ENCODE data around the gene BCAS3. TPM values are rescaled to one million over a fixed set of nuclear protein-coding genes. Genes with fewer than 3 reads are reported as not detected.

BCAS3 gene
- total RNA-seq, 1 donor from 2014 or later: 44.8 TPM

DNA sequence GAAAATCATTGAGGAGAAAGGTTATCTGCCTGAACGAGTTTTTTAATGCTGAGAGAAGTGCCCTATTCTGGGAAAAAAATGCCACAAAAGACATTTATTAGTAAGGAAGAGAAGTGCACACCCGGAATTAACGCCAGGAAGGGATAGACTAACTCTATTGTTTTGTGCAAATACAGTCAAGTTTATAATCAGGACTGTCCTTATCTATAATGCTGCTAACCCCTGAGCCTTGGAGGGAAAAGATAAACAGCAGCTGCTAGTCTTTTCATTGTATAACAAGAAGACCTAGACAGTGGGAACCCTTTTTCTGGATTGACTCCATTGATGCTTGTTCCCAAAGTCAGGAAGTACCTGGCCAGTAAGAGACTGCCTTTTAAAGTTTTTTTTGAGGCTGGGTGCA, 26.5 kb downstream of the BCAS3 start:
- Mint-ChIP-seq H3K4me1 (ENCODE audit: low read depth, unreplicated experiment) (no peaks in the 10 kb centered on the region), H3K27ac (ENCODE audit: unreplicated experiment) (no peak overlapping the region), H3K36me3 (ENCODE audit: unreplicated experiment) (no peaks in the 10 kb centered on the region), H3K9me3 (ENCODE audit: unreplicated experiment) (no peaks in the 10 kb centered on the region), H3K27me3 (ENCODE audit: unreplicated experiment) (peaks cover 2% of the 10 kb centered on the region), H3K4me3 (ENCODE audit: unreplicated experiment) (no peak overlapping the region)
- TF ChIP-seq, protein P1, sequence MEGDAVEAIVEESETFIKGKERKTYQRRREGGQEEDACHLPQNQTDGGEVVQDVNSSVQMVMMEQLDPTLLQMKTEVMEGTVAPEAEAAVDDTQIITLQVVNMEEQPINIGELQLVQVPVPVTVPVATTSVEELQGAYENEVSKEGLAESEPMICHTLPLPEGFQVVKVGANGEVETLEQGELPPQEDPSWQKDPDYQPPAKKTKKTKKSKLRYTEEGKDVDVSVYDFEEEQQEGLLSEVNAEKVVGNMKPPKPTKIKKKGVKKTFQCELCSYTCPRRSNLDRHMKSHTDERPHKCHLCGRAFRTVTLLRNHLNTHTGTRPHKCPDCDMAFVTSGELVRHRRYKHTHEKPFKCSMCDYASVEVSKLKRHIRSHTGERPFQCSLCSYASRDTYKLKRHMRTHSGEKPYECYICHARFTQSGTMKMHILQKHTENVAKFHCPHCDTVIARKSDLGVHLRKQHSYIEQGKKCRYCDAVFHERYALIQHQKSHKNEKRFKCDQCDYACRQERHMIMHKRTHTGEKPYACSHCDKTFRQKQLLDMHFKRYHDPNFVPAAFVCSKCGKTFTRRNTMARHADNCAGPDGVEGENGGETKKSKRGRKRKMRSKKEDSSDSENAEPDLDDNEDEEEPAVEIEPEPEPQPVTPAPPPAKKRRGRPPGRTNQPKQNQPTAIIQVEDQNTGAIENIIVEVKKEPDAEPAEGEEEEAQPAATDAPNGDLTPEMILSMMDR (IDR thresholded peaks at IDR 0.05; ENCODE audit: partially characterized antibody, unreplicated experiment): no peak
- no peak for DNase-seq

DNA sequence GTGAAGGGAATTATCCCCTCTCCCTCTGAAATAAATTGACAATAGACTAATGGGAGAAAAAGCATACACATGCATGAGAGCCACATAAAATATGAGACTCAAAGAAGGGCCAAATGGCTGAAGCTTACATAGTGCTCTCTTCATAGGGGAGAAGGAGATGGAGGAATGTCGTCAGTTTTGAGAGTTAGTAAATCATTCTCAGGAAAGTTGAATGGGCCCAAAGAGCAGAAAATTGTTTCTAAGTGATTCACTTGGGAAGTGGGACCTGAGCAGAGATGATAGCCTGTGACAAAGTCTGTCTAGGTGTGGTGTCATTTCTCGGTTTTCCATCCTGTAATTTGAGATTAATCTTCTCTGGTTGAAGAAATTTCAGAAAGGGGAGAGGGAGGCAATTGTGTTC, 35.0 kb downstream of the BCAS3 start:
- Mint-ChIP-seq H3K36me3 (ENCODE audit: unreplicated experiment) (no peaks in the 10 kb centered on the region), H3K4me1 (ENCODE audit: low read depth, unreplicated experiment) (no peaks in the 10 kb centered on the region), H3K27ac (ENCODE audit: unreplicated experiment) (no peak overlapping the region), H3K4me3 (ENCODE audit: unreplicated experiment) (no peak overlapping the region), H3K27me3 (ENCODE audit: unreplicated experiment) (no peaks in the 10 kb centered on the region), H3K9me3 (ENCODE audit: unreplicated experiment) (no peaks in the 10 kb centered on the region)
- no peak for DNase-seq
- TF ChIP-seq, protein P1 (IDR thresholded peaks at IDR 0.05; ENCODE audit: partially characterized antibody, unreplicated experiment): no peak

DNA sequence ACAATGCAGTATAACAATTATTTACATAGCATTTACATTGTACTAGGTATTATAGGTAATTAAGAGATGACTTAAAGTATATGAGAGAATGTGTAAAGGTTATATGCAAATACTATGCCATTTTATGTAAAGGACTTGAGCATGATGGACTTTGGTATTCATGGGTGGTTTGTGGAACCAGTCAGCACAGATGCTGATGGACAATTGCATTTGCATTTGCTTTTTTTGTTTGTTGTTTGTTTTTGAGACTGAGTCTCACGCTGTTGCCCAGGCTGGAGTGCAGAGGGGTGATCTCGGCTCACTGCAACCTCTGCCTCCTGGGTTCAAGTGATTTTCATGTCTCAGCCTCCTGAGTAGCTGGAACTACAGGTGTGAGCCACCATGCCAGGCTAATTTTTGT, 36.0 kb downstream of the BCAS3 start:
- H3K27me3 Mint-ChIP-seq (ENCODE audit: unreplicated experiment): no peaks in the 10 kb centered on the region
- no peak overlapping the region for H3K4me3 Mint-ChIP-seq (ENCODE audit: unreplicated experiment)
- DNase-seq: no peak
- TF ChIP-seq, protein P1 (IDR thresholded peaks at IDR 0.05; ENCODE audit: partially characterized antibody, unreplicated experiment): no peak
- H3K27ac Mint-ChIP-seq (ENCODE audit: unreplicated experiment): no peak overlapping the region
- no peaks in the 10 kb centered on the region for H3K36me3 Mint-ChIP-seq (ENCODE audit: unreplicated experiment)
- H3K4me1 Mint-ChIP-seq (ENCODE audit: low read depth, unreplicated experiment): no peaks in the 10 kb centered on the region
- H3K9me3 Mint-ChIP-seq (ENCODE audit: unreplicated experiment): no peaks in the 10 kb centered on the region

DNA sequence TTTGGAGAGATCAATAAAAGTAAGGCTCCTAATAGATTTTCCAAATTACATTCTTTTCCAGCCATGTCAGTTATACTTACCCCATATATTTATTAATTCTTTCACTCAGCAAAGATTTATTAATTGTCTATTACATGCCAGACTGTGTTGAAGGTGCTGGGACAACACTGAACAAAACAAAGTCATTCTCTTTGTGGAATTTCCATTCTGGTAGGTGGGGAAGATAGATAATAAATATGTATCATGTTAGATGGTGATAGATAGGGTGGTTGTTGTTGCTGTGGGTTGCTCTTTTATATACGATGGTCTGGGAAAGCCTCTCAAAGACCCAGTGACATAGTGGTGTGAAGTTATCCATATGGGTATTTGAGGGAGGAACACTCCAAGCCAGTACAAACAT, 39.1 kb downstream of the BCAS3 start:
- TF ChIP-seq, protein P1 (IDR thresholded peaks at IDR 0.05; ENCODE audit: partially characterized antibody, unreplicated experiment): no peak
- no peak overlapping the region for H3K4me3 Mint-ChIP-seq (ENCODE audit: unreplicated experiment)
- no peak for DNase-seq
- H3K36me3 Mint-ChIP-seq (ENCODE audit: unreplicated experiment): no peaks in the 10 kb centered on the region
- H3K27me3 Mint-ChIP-seq (ENCODE audit: unreplicated experiment): no peaks in the 10 kb centered on the region
- H3K4me1 Mint-ChIP-seq (ENCODE audit: low read depth, unreplicated experiment): no peaks in the 10 kb centered on the region
- H3K27ac Mint-ChIP-seq (ENCODE audit: unreplicated experiment): no peak overlapping the region
- no peaks in the 10 kb centered on the region for H3K9me3 Mint-ChIP-seq (ENCODE audit: unreplicated experiment)

DNA sequence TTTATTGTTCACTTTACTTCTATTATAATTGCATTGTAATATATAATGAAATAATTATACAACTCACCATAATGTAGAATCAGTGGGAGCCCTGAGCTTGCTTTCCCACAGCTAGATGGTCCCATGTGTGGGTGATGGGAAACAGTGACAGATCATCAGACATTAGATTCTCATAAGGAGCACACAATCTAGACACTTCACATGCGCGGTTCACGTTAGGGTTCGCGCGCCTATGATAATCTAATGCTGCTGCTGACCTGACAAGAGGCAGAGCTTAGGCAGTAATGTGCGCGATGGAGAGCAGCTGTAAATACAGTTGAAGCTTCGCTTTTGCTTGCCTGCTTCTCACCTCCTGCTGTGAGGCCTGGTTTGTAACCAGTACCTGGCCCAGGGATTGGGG, 40.2 kb downstream of the BCAS3 start:
- TF ChIP-seq, protein P1 (IDR thresholded peaks at IDR 0.05; ENCODE audit: partially characterized antibody, unreplicated experiment): no peak
- no peaks in the 10 kb centered on the region for H3K36me3 Mint-ChIP-seq (ENCODE audit: unreplicated experiment)
- no peaks in the 10 kb centered on the region for H3K4me1 Mint-ChIP-seq (ENCODE audit: low read depth, unreplicated experiment)
- H3K27ac Mint-ChIP-seq (ENCODE audit: unreplicated experiment): no peak overlapping the region
- no peak for DNase-seq
- no peaks in the 10 kb centered on the region for H3K9me3 Mint-ChIP-seq (ENCODE audit: unreplicated experiment)
- no peak overlapping the region for H3K4me3 Mint-ChIP-seq (ENCODE audit: unreplicated experiment)
- H3K27me3 Mint-ChIP-seq (ENCODE audit: unreplicated experiment): no peaks in the 10 kb centered on the region

Measured in glutamatergic neuron (in vitro differentiated cells).